ENCODE results near the gene CLP1.

DNA sequence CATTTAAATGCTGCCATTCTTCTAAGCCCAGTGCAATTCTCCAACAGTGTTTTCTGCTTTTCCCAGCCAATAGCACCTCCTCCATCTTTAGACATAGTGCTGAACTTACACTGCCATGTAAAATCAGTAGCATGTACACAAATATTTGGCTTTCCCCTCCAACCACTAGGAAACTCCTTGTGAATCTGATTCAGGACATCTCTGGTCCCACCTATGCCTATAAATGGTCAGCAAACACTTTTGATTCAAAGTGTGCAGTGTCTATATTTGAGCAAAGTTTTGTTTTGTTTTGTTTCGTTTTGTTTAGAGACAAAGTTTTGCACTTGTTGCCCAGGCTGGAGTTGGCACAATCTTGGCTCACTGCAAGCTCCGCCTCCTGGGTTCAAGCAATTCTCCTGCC lies 32.7 kb upstream of the CLP1 start:
- TF ChIP-seq, protein P1, sequence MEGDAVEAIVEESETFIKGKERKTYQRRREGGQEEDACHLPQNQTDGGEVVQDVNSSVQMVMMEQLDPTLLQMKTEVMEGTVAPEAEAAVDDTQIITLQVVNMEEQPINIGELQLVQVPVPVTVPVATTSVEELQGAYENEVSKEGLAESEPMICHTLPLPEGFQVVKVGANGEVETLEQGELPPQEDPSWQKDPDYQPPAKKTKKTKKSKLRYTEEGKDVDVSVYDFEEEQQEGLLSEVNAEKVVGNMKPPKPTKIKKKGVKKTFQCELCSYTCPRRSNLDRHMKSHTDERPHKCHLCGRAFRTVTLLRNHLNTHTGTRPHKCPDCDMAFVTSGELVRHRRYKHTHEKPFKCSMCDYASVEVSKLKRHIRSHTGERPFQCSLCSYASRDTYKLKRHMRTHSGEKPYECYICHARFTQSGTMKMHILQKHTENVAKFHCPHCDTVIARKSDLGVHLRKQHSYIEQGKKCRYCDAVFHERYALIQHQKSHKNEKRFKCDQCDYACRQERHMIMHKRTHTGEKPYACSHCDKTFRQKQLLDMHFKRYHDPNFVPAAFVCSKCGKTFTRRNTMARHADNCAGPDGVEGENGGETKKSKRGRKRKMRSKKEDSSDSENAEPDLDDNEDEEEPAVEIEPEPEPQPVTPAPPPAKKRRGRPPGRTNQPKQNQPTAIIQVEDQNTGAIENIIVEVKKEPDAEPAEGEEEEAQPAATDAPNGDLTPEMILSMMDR (IDR thresholded peaks at IDR 0.05) = no peak
- no peak for TF ChIP-seq POLR2A (IDR thresholded peaks at IDR 0.05)

Data from testis (tissue), 2 donors.